Ramos (cell line): ENCODE results near the gene CRELD2.

Source experiments
- in situ Hi-C: fragments of 300-500 bp; cut with MboI; formaldehyde crosslinking; loops from one replicate; pipeline ENCODE4 v1.14.3; 2022; ENCODE audit warnings: low sequenced_read_pairs; ENCODE audit not compliant: unreplicated experiment

Gene CRELD2

GRCh38 chr22:49976439-49977175, 58.2 kb downstream of the CRELD2 start:
- in situ Hi-C loops: no loop called here
